Left ventricle myocardium superior (tissue), 1 donor: ENCODE results near the gene FAIM2. TPM values are rescaled to one million over a fixed set of nuclear protein-coding genes. Genes with fewer than 3 reads are reported as not detected.
A peak's percentile ranks its signal among the peaks of the same experiment; 100 is the strongest.

Experiments
- ATAC-seq: fragments of 200-7000 bp; cut with Tn5 transposase; one replicate; pipeline ENCODE4 v1.9.1; 2020; ENCODE audit warnings: mild to moderate bottlenecking, moderate library complexity
- DNase-seq: peaks from one replicate; pipeline ENCODE4 v3.0.0-alpha.2; 2020
- intact Hi-C: fragments of 100-400 bp; cut with micrococcal nuclease; formaldehyde crosslinking; loops from one replicate; pipeline ENCODE4 v1.11.0; 2022
- total RNA-seq: library from RNA; stranded (reverse); fragmentation: NEBNext Ultra II Directional; extraction: Animal tissue kit (Norgen Biotek cat#: 25700); gene quantifications from one replicate; pipeline ENCODE4 v1.2.1, GENCODE V29; 2021
- donor health status: DM: no; HTN: yes; CAD: no; lungs with severe emphysema.

Gene FAIM2
- total RNA-seq, 1 donor from 2014 or later: 8.2 TPM

- DNase-seq (no peak), ATAC-seq (no peak)
- intact Hi-C loops: no loop called here
These were observed 18.2 kb upstream of the FAIM2 start for GRCh38 chr12:49921936-49922335.

GRCh38 chr12:49921299-49921698 is 17.6 kb upstream of the FAIM2 start:
- intact Hi-C loops: no loop called here
- no peak for DNase-seq
- ATAC-seq: no peak

GRCh38 chr12:49920915-49921286 is 17.2 kb upstream of the FAIM2 start:
- intact Hi-C loops: no loop called here
- DNase-seq (no peak), ATAC-seq (no peak)

DNA sequence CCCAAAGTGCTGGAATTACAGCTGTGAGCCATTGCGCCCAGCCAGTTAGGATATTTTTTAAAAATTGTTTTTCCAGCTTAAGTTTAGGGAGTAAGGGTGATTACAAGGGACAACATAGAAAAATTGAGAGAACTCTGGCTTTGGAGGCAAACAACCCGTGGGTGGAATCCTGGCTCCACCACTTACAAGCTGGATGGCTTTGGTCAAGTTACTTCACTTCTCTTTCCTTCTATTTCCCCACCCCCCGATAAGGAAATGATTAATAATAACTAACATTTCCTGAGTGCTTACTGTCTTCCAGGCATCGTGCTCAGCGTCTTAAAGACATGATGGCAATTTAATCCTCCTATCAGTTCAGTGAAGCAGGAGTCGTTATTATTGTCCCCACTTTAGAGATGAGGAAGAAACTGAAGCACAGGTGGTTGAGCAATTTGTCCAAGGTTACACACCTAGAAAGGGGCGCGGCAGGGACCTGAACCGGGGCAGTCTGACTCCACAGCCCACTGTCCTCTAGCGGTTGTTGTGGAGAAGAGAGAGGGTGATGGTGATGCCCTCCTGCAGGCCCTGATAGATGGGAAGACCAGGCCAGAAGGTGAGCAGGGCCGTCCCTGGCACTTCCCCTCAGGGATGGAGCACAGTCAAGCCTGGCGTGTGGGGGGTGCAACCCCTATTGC is 16.7 kb upstream of the FAIM2 start:
- intact Hi-C loops: no loop called here
- DNase-seq (no peak), ATAC-seq (peak; percentile 40)

- no peak for DNase-seq
- intact Hi-C loops: no loop called here
- ATAC-seq: no peak
These were observed 14.1 kb upstream of the FAIM2 start for GRCh38 chr12:49917788-49918173.

DNA sequence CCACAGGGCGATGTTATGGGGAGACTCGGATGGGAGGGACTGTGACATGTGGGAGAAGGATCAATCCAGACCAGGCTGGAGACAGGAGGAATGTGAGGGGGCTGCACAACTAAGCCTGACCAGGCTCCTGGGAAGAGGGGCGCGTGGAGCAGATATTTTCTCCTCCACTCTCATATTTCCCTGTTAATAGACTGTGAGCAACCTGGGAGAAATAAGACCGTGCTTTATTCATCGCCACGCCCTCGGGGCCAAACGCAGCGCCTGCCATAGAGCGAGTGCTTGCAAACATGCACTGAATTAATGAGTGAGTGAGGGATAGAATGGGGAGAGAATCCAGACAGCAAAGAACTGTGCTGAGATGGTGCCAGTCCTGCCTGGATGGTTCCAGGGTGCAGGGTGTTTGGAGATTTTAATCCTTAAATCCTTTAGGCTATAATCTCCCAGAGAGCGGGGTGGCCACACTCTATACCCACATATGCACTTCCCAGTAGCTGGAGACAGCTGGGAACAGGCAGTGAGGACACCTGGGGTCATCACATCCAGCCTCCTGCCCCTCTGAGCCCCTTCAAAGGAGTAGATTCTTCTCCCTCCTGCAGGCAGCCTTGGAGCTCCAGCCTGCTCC is 13.6 kb upstream of the FAIM2 start:
- intact Hi-C loops: no loop called here

GRCh38 chr12:49916129-49916919 is 12.6 kb upstream of the FAIM2 start:
- ATAC-seq (no peak), DNase-seq (no peak)
- intact Hi-C loops: no loop called here

More for the DNA sequence above, 13.6 kb upstream of the FAIM2 start:
- DNase-seq (no peak), ATAC-seq (no peak)

- DNase-seq (peak; percentile 79), ATAC-seq (peak; percentile 92)
- intact Hi-C loops: no loop called here
These were observed 8.9 kb upstream of the FAIM2 start for GRCh38 chr12:49912345-49913255.

DNA sequence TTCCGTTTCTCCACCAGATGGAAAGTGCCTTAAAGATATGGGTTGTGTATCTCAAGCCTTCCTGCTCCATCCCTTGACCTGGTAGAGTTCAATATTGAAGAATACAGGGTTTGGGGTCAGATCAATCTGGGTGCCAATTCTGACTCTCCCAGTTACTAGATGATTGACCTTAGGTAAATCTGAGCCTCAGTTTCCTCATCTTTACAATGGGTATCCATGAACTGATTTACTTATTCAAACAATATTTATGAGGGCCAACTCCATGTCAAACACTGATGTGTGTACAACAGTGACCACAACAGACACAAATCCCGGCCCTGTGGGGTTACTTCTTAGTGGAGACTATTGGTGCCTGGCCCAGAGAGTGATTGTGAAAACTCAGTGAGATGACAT is 7.5 kb upstream of the FAIM2 start:
- intact Hi-C loops: no loop called here
- ATAC-seq (no peak), DNase-seq (no peak)

- DNase-seq (no peak), ATAC-seq (no peak)
- intact Hi-C loops: no loop called here
These were observed 6.9 kb upstream of the FAIM2 start for GRCh38 chr12:49910331-49911212.

GRCh38 chr12:49909826-49910225 is 6.1 kb upstream of the FAIM2 start:
- DNase-seq (no peak), ATAC-seq (no peak)
- intact Hi-C loops: no loop called here

GRCh38 chr12:49909356-49909755 is 5.7 kb upstream of the FAIM2 start:
- DNase-seq: no peak
- no peak for ATAC-seq
- intact Hi-C loops: no loop called here

DNA sequence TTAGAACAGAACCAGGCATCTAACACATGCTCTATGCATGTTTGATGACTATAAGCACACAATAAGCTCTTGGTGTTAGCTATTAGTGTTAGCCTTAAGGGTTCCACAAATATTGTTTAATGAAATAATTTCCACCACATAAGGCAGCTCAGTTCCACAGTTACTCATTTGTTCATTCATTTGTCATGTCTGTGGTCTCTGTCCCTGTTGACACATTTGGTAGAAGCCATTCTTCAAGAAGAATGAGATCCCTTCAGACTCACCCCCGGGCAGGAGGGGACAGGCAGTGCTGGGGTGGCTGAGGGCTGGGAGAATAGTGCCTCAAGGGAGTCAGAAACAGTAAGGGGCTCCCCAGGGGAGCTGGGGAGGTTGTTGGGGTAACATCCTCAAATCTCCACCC is 3.7 kb upstream of the FAIM2 start:
- DNase-seq: peak; percentile 9
- ATAC-seq: no peak
- intact Hi-C loops: no loop called here

- ATAC-seq (no peak), DNase-seq (peak; percentile 11)
- intact Hi-C loops: no loop called here
These were observed 2.1 kb upstream of the FAIM2 start for GRCh38 chr12:49905718-49906314.

- intact Hi-C loops: no loop called here
- no peak for ATAC-seq
These were observed 901 bp upstream of the FAIM2 start for GRCh38 chr12:49904601-49905000.

DNA sequence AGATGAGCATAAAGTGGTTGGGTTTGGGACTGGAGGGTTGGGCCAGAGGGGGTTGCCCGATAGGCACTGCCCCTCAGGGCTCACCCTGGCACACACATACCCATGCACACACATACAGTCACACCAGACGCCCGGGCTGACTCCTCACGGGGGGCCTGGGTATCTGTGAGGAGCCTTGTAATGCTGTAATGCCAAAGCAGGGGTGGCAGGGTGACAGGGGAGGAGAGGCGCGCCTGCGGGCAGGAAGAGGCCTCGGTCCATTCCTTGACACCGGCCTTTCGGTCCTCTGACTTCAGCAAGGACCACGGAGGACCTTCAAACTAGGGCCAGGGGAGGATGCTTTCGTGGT is 375 bp downstream of the FAIM2 start:
- DNase-seq: peak; percentile 33
- intact Hi-C loops: no loop called here
- no peak for ATAC-seq

More at GRCh38 chr12:49904601-49905000, 901 bp upstream of the FAIM2 start:
- no peak for DNase-seq

GRCh38 chr12:49902399-49903350 is 1.0 kb downstream of the FAIM2 start:
- ATAC-seq: peak; percentile 35
- intact Hi-C loops: no loop called here
- peak; percentile 27 for DNase-seq
